ENCODE measurements around the gene ZNF576.

DNA sequence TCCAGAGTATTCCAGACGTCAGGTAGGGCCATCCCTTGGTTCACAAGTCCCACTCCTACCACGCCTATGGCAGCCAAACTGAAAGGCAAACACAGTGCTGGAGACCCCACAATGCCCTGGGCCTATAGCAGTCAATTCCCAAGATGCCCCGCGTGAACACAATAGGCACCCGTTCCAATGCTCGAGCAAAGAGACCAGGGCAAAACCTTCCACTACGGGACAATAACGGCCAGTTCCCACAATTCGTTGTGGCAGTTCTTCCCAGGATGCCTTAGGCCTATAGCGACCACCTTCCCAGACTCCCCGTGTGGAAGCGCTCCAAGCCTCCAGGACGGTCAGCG is 22.5 kb downstream of the ZNF576 start:
- no peak for TF ChIP-seq CTCF (IDR thresholded peaks at IDR 0.05; ENCODE audit: insufficient read depth, low read depth, low read length)
- no peak for TF ChIP-seq EZH2 (IDR thresholded peaks at IDR 0.05; ENCODE audit: insufficient read depth, low read length)
